ENCODE measurements around the gene GNAZ.

Gene GNAZ

DNA sequence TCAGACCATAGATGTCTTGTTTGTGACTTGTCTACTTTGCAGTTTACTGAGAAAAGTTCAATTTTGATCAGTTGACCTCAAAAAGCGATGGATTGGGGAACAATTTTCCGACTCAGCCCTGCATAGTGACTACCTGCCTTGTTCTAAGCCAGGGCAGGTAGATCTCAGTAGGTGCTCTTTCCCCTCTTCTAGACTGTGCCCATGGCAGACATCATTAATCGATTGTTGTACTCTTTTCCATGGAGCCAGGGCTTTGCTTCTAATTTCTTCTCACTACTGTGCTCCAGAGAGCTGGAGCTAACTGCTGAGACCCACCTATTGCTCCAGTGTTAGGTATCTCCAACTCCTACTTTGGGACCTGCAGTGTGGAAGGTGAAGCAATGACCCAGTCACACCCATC, 84.8 kb downstream of the GNAZ start:
- DNase-seq (ENCODE audit: low read depth) = no peak

GRCh38 chr22:23155831-23156230, 85.5 kb downstream of the GNAZ start:
- DNase-seq (ENCODE audit: low read depth) = no peak

GRCh38 chr22:23156286-23156685, 86.0 kb downstream of the GNAZ start:
- no peak for DNase-seq (ENCODE audit: low read depth)

GRCh38 chr22:23157560-23158515, 87.5 kb downstream of the GNAZ start:
- no peak for DNase-seq (ENCODE audit: low read depth)

- DNase-seq (ENCODE audit: low read depth) = no peak
Observed at GRCh38 chr22:23158516-23159290, 88.4 kb downstream of the GNAZ start.

DNA sequence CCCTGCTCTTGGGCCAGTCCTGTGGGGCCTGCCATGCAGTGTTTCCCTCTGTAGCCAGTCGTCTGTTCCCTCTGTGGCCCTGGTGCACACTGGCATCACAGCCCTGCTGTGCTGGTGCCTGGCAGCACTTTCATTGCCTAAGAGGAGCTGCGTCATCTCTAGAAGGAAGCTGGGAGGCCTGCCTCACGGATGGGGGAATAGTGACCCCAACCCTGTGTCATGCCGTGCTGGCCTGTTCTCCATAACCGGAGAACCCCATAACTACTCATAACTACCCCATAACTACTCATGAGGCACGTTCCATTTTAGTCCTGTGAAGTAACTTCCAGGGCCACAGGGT, 88.9 kb downstream of the GNAZ start:
- no peak for DNase-seq (ENCODE audit: low read depth)

DNA sequence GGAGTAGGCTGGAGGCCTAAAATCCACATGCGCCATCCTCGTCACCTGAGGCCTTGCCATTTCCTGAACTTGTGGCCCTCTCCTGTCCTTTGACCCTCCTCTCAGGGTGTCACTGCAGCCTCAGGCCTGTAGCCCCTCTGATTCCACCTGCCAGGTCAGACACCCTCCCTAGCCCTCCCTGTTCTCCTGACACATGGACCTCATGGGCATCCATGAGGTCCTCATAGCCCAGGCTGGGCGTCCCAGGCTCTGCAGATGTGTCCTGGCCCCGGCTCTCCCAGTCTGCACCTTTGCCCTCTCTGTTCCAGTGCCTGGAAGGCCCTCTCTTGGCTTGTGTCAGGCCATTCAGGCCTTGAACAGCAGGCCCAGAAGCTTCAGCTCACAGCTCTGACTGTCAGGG, 90.7 kb downstream of the GNAZ start:
- DNase-seq (ENCODE audit: low read depth) = no peak

GRCh38 chr22:23161574-23161973, 91.3 kb downstream of the GNAZ start:
- no peak for DNase-seq (ENCODE audit: low read depth)

DNA sequence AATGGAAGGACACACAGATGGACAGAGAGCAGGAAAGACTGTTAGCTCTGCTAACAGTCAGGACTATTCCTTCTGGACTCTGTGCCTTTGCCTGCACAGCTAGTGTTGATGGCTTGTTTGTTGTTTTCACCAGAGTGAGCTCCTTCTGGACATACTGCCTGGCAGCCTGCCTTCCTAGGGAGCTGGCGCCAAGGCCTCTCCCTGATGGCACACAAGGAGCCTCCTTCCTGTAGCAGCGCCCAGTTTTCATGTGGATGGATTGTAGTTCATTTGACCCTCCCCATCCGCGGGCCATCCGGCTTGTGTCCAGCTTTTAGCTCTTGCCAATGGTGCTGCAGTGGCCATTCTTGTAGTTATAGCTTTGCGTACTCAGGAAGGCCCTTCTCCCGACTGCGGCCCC, 93.3 kb downstream of the GNAZ start:
- DNase-seq (ENCODE audit: low read depth) = no peak

DNA sequence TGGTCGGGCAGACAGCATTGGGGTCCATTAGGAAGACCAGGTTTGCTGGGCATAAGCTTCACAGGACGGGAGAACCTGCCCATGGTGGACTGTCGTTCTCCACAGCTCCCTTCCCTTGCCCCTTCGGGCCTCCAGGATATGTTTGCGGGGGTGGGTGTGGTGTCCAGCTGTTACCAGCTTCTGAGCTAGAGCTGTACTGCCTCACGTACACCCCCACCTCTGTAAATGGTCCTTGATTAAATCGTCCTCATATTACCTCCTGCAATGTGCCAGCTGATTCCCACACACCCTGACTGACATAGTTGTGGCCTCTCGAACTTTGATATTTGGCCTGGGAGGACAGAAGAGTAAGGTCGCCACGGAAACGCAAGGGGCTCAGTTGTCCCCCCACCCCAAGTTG, 93.8 kb downstream of the GNAZ start:
- no peak for DNase-seq (ENCODE audit: low read depth)

DNA sequence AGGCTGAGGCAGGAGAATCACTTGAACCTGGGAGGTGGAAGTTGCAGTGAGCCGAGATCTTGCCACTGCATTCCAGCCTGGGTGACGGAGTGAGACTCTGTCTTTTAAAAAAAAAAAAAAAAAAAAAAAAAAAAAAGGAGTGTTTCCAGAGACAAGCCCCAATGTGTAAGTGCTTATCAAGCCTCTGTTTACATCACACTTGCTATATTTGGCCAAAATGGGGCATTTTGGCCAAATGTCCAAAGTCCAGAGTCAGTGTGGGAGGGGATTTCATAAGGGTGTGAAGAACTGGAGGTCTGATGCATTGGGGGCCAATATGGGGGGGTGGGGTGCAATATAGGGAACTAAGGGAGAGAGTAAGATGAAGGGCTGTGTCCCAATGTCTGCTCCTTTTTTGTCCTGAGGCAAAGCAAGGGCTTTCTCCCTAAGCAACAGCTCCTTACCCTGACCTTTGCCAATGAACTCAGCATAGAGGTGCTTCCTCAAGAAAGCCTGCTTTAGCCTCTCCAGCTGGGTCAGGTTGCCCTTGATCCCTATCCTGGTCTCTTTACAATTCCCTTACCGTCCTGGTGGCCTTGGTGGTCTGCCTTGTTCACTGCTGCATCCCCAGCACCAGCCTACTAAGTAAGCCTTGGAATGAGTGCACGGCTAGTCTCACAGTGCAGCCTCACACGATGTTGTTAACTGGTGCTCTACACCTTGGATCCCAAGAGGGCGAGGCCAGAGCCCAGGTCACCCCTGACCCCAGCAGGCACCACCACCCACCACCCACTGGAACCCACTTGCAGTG, 95.9 kb downstream of the GNAZ start:
- DNase-seq (ENCODE audit: low read depth) = no peak

DNA sequence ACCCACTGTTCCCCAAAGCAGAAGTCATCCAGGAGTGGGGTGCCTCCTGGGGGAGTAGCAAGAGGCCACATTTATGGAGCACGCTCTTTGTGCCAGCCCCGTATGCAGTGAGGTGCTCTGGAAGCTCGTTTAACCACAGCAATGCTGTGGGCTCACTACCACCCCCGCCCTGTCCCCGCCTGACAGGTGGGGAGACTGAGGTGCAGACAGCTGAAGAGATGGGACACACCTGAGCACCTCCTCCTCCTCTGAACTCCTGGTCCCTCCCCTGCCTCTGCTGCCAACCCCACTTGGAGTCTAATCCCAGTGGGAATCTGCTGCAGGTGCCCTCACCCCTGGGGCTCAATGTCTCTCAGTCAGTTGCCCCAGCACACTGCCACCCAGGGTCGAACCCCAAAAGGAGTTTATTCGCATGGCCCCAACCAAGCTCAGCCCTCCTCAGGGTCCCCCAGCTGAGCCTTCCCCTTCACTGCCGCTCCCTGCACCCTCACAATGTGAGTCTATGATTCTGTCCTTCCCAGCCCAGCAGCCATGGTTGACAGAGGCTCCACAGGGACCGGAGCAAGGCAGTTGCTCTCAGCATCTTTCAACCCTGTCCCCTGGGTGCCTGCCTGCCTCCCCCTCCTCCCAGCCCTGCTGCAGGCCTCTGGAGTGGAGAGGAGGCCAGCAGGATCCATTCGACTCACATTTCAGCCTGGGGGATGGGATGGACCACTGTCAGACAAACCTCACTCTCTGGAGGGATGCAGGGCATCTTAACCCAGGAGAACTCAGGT, 96.7 kb downstream of the GNAZ start:
- no peak for DNase-seq (ENCODE audit: low read depth)

- DNase-seq (ENCODE audit: low read depth) = no peak
Observed at GRCh38 chr22:23168391-23169042, 98.2 kb downstream of the GNAZ start.

DNA sequence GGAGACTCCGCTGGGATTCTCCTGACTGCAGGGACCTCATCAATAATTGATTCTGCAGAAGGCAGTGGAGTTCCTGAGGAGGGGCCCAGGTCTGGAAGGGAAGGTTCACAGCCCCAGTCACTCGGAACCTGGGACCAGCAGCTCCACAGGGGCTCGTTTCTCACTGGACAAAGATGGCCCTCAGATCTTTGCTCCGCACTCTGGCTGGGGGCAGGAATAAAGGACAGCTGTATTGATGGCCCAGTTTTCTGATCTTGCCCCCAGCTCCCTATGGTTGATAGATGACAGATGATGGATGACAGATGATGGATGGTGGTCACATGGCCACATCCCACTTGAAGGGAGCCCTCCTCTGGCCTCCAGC, 98.7 kb downstream of the GNAZ start:
- no peak for DNase-seq (ENCODE audit: low read depth)
